Ascending aorta (tissue), 2 donors: ENCODE data around the gene ITPK1. TPM values are rescaled to one million over a fixed set of nuclear protein-coding genes. Genes with fewer than 3 reads are reported as not detected.

Source experiments
- DNase-seq, 2 donors: peaks; one replicate each; pipeline ENCODE4 v3.0.0-alpha.2; 2019; ENCODE audit warnings: low spot score in 2 of 2
- H3K27ac ChIP-seq, 2 donors: fragments of 200-600 bp; sonication (generic); one replicate each; pipeline ENCODE4 v1.5.1; 2016 to 2017; ENCODE audit warnings: mild to moderate bottlenecking in 1 of 2
- H3K27me3 ChIP-seq: fragments of 200-600 bp; sonication (generic); one replicate; pipeline ENCODE4 v1.5.1; 2017
- H3K36me3 ChIP-seq, 2 donors: fragments of 200-600 bp; sonication (generic); one replicate each; pipeline ENCODE4 v1.5.1; 2016
- H3K4me1 ChIP-seq, 2 donors: fragments of 200-600 bp; sonication (generic); one replicate each; pipeline ENCODE4 v1.5.1; 2016 to 2017; ENCODE audit warnings: mild to moderate bottlenecking in 1 of 2
- H3K4me3 ChIP-seq, 2 donors: fragments of 200-600 bp; sonication (generic); one replicate each; pipeline ENCODE4 v1.5.1; 2016 to 2017; ENCODE audit warnings: mild to moderate bottlenecking in 1 of 2
- H3K9me3 ChIP-seq, 2 donors: fragments of 200-600 bp; sonication (generic); one replicate each; pipeline ENCODE4 v1.5.1; 2016
- CTCF ChIP-seq, 3 experiments: fragments of 200-600 bp in 2 of 3; fragments of 450-650 bp in 1 of 3; sonication (generic) in 2 of 3; IDR thresholded peaks; one replicate each; pipeline ENCODE4 v1.5.1; 2016 to 2019; ENCODE audit warnings: antibody characterized with exemption in 3 of 3, mild to moderate bottlenecking in 1 of 3, moderate library complexity in 1 of 3
- intact Hi-C: fragments of 100-400 bp; cut with DNase I; formaldehyde crosslinking; loops from one replicate; pipeline ENCODE4 v1.15.1; 2023
- total RNA-seq: library from RNA; depleted of rRNA; stranded (reverse); fragments of >200 nt; gene quantifications from one replicate; pipeline ENCODE4 v1.1.0, GENCODE V29; 2016

Gene ITPK1
- total RNA-seq, 1 donor from 2014 or later, result 85.3 TPM

DNA sequence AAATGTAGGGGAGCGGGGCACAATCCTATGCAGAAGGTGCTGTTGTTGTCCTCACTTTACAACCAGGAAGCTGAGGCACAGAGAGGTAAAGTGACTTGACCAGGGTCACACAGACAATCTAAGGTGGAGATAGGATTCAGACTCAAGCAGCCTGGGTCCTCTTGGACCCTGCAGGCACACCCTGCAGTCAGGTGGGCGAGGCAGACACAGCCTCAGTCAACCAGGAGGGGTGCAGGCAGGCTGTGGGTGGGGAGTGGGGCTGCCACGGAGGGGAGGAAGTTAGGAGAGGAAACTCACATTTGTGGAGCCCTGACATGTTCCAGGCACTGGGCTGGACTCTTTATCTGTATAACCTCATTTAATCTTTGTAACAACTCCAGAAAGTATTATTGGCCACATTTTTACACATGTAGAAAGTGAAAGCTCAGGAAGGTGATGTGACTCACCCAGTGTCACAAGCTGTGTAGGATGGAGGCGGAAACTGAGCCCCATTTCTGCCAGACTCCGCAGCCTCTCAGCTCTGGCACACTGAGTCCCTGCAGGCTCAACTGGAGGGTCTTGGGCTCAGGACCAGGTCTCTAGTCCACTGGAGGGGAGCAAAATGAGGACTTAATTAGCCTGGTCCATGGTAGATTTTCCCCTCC, 217.7 kb downstream of the ITPK1 start:
- Histone ChIP-seq H3K9me3 (no peaks in the 10 kb centered on the region), H3K27me3 (no peaks in the 10 kb centered on the region), H3K27ac (no peak overlapping the region), H3K4me3 (no peak overlapping the region), H3K36me3 (no peaks in the 10 kb centered on the region), H3K4me1 (no peaks in the 10 kb centered on the region)
- intact Hi-C loops, result no loop called here
- no peak for TF ChIP-seq CTCF (IDR thresholded peaks at IDR 0.05)
- no peak for DNase-seq

GRCh38 chr14:92895352-92895878, 220.3 kb downstream of the ITPK1 start:
- no peaks in the 10 kb centered on the region for H3K4me1 ChIP-seq
- no peaks in the 10 kb centered on the region for H3K36me3 ChIP-seq
- H3K4me3 ChIP-seq, result no peak overlapping the region
- H3K9me3 ChIP-seq, result no peaks in the 10 kb centered on the region
- no peaks in the 10 kb centered on the region for H3K27me3 ChIP-seq
- intact Hi-C loops, result no loop called here
- no peak overlapping the region for H3K27ac ChIP-seq
- no peak for TF ChIP-seq CTCF (IDR thresholded peaks at IDR 0.05)
- DNase-seq, result no peak

DNA sequence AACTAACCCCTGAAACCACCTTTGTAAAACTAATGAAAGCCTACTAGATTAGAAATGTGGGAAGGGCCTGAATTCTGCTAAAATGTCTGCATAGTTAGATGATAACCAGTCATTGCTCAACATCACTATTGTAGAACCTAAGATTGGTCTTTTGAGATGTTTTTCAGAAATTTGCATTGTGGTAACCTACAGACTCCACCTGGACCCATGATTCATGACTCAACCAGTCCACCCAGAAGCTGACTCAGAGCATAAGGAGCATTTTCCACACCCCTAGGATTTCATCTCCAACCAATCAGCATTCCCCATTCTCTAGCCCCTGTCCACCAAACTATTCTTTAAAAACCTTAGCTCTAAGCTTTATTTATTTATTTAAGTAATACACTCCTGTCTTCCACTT, 223.1 kb downstream of the ITPK1 start:
- Histone ChIP-seq H3K9me3 (no peaks in the 10 kb centered on the region), H3K27ac (no peak overlapping the region), H3K27me3 (no peaks in the 10 kb centered on the region), H3K4me3 (no peak overlapping the region), H3K4me1 (no peaks in the 10 kb centered on the region), H3K36me3 (no peaks in the 10 kb centered on the region)
- intact Hi-C loops, result no loop called here
- no peak for TF ChIP-seq CTCF (IDR thresholded peaks at IDR 0.05)
- no peak for DNase-seq

GRCh38 chr14:92890830-92891588, 224.7 kb downstream of the ITPK1 start:
- Histone ChIP-seq H3K36me3 (no peaks in the 10 kb centered on the region), H3K27ac (no peak overlapping the region), H3K4me3 (no peak overlapping the region), H3K4me1 (no peaks in the 10 kb centered on the region), H3K27me3 (no peaks in the 10 kb centered on the region), H3K9me3 (no peaks in the 10 kb centered on the region)
- no peak for DNase-seq
- TF ChIP-seq CTCF (IDR thresholded peaks at IDR 0.05), result no peak
- intact Hi-C loops, result no loop called here

GRCh38 chr14:92888896-92889295, 226.8 kb downstream of the ITPK1 start:
- Histone ChIP-seq H3K36me3 (no peaks in the 10 kb centered on the region), H3K4me3 (no peak overlapping the region), H3K9me3 (no peaks in the 10 kb centered on the region), H3K27ac (no peak overlapping the region), H3K4me1 (no peaks in the 10 kb centered on the region), H3K27me3 (no peaks in the 10 kb centered on the region)
- intact Hi-C loops, result no loop called here
- no peak for TF ChIP-seq CTCF (IDR thresholded peaks at IDR 0.05)
- no peak for DNase-seq
